Pancreas (tissue), 10 donors: ENCODE data around the gene CKS1B. TPM values are rescaled to one million over a fixed set of nuclear protein-coding genes. Genes with fewer than 3 reads are reported as not detected.

ENCODE experiments used
- ATAC-seq, 4 donors: fragments of 200-7000 bp; cut with Tn5 transposase; one replicate each; pipeline versions ENCODE4 v1.8.0 to v1.9.1; 2020; ENCODE audit warnings: mild to moderate bottlenecking in 4 of 4, moderate library complexity in 4 of 4
- DNase-seq, 6 donors: peaks; one replicate each; pipeline ENCODE4 v3.0.0-alpha.2; 2020
- FAIRE-seq: peaks from 2 replicates; lab custom pipeline; 2012; peaks lifted over from hg19 to GRCh38; lab: Jason Lieb, UNC
- H3K27ac ChIP-seq, 4 donors: fragments of 200-600 bp; sonication (generic); 1 replicate in 3 of 4; 2 replicates in 1 of 4; pipeline versions ENCODE4 v1.5.0 to v1.8.0; 2020
- H3K27me3 ChIP-seq, 4 donors: fragments of 200-600 bp; one replicate each; pipeline ENCODE4 v1.8.0; 2021
- H3K36me3 ChIP-seq, 3 donors: fragments of 200-600 bp; sonication (generic) in 1 of 3; one replicate each; pipeline versions ENCODE4 v1.5.0 to v1.8.0; 2020 to 2021
- H3K4me1 ChIP-seq, 3 donors: fragments of 200-600 bp; one replicate each; pipeline ENCODE4 v1.8.0; 2021
- H3K4me3 ChIP-seq, 4 donors: fragments of 200-600 bp; sonication (generic) in 2 of 4; one replicate each; pipeline versions ENCODE4 v1.5.0 to v1.8.0; 2020 to 2021
- H3K9me3 ChIP-seq, 4 donors: fragments of 200-600 bp; one replicate each; pipeline ENCODE4 v1.8.0; 2021
- CTCF ChIP-seq, 4 donors: fragments of 200-600 bp; sonication (generic) in 3 of 4; IDR thresholded peaks; one replicate each; pipeline versions ENCODE4 v1.5.0 to v1.8.0; 2021; ENCODE audit warnings: antibody characterized with exemption in 4 of 4
- WGBS, 2 donors: extraction: QIAGEN DNeasy Blood & Tissue Kit; methylation state at CpG; one replicate each; pipeline ENCODE4 v1.1.7; 2013; 5-methylcytosine and 5-hydroxymethylcytosine counted together
- intact Hi-C, 3 donors: fragments of 100-400 bp; cut with DNase I; formaldehyde crosslinking; loops; one replicate each; pipeline versions ENCODE4 v1.11.1 to v1.14.2; 2022
- polyA plus RNA-seq, 2 donors: library from polyadenylated mRNA; stranded (reverse); fragments of 200-250 nt; gene quantifications; one replicate each; pipeline ENCODE4 v1.2.3, GENCODE V29; 2013
- total RNA-seq, 6 donors: library from RNA; stranded (reverse); fragmentation: NEBNext Ultra II Directional in 4 of 6; extraction: Animal tissue kit (Norgen Biotek cat#: 25700) in 4 of 6; gene quantifications; one replicate each; pipeline versions ENCODE4 v1.2.1 to v1.2.4, GENCODE V29; 2021 to 2023
- donor health status: healthy with polysubstance abuse.
- donor health status: DM: no; HTN: no; CAD: no; lungs with moderate emphysema.
- donor health status: DM: no; HTN: no; CAD: no.
- donor health status: control.
- donor health status: control.
- donor health status: Bipolar disorder and iron deficiency.
- donor health status: DM: yes; HTN: yes; CAD: no.
- donor health status: DM: no; HTN: no; CAD: no.
- donor health status: DM: no; HTN: no; CAD: no.
- donor health status: DM: yes; HTN: yes; CAD: no.

The CKS1B gene
- total and polyA plus RNA-seq, 8 donors = 6.7 to 19.5 (median 10.2) TPM

- no peaks in the 10 kb centered on the region for H3K9me3 ChIP-seq
- peaks cover 0 to 24% (median 9%) of the 10 kb centered on the region in 3 donors for H3K36me3 ChIP-seq
- no peak overlapping the region for H3K4me3 ChIP-seq
- intact Hi-C loops = loop anchor here in 2 of 3 donors (10.0 kb wide), 1 partner anchor 49 kb away; the partner anchor contains the start of gene PYGO2 (in 2 of the 2)
- H3K27ac ChIP-seq = no peak overlapping the region
- no peak for TF ChIP-seq CTCF (IDR thresholded peaks at IDR 0.05)
- 45 to 47% methylated on average over 8 of the region's 8 CpGs for WGBS, 2 donors
- FAIRE-seq = no peak
- DNase-seq = no peak
- H3K4me1 ChIP-seq = peaks cover 10 to 23% (median 21%) of the 10 kb centered on the region in 3 donors
- no peaks in the 10 kb centered on the region for H3K27me3 ChIP-seq
- ATAC-seq = no peak
Measured at GRCh38 chr1:155013632-155014031, 39.2 kb downstream of the CKS1B start.

GRCh38 chr1:155014709-155015508, 40.4 kb downstream of the CKS1B start:
- ATAC-seq = no peak
- Histone ChIP-seq H3K27me3 (no peaks in the 10 kb centered on the region), H3K9me3 (no peaks in the 10 kb centered on the region), H3K4me3 (no peak overlapping the region), H3K36me3 (peaks cover 0 to 24% (median 9%) of the 10 kb centered on the region in 3 donors), H3K4me1 (peaks cover 10 to 20% (median 18%) of the 10 kb centered on the region in 3 donors), H3K27ac (no peak overlapping the region)
- intact Hi-C loops = loop anchor here in 2 of 3 donors (10.0 kb wide), 1 partner anchor 50 kb away; the partner anchor contains the start of gene PYGO2 (in 2 of the 2)
- 90% methylated on average over 29 to 31 of the region's 31 CpGs for WGBS, 2 donors
- TF ChIP-seq CTCF (IDR thresholded peaks at IDR 0.05) = no peak
- no peak for FAIRE-seq
- peak in 1 of 6 donors; percentile 66 for DNase-seq

GRCh38 chr1:155015527-155016230, 41.2 kb downstream of the CKS1B start:
- Histone ChIP-seq H3K9me3 (no peaks in the 10 kb centered on the region), H3K27me3 (no peaks in the 10 kb centered on the region), H3K4me3 (no peak overlapping the region), H3K27ac (no peak overlapping the region), H3K36me3 (peaks cover 0 to 24% (median 9%) of the 10 kb centered on the region in 3 donors), H3K4me1 (peaks cover 10 to 20% (median 18%) of the 10 kb centered on the region in 3 donors)
- DNase-seq = peak in 1 of 6 donors; percentile 70
- no peak for TF ChIP-seq CTCF (IDR thresholded peaks at IDR 0.05)
- WGBS, 2 donors = 83 to 87% methylated on average over 16 of the region's 16 CpGs
- intact Hi-C loops = loop anchor here in 2 of 3 donors (10.0 kb wide), 1 partner anchor 51 kb away; the partner anchor contains the start of gene PYGO2 (in 2 of the 2)
- FAIRE-seq = no peak
- ATAC-seq = no peak

- Histone ChIP-seq H3K4me3 (no peak overlapping the region), H3K27ac (peak overlapping the region in 2 of 4 donors; percentile 39 to 72), H3K27me3 (no peaks in the 10 kb centered on the region), H3K4me1 (peaks cover 9 to 15% (median 14%) of the 10 kb centered on the region in 3 donors), H3K36me3 (peaks cover 0 to 24% (median 9%) of the 10 kb centered on the region in 3 donors), H3K9me3 (no peaks in the 10 kb centered on the region)
- FAIRE-seq (no peak), DNase-seq (peak in 1 of 6 donors; percentile 69), ATAC-seq (no peak)
- intact Hi-C loops = loop anchor here in 2 of 3 donors (10.0 kb wide), 1 partner anchor 52 kb away; the partner anchor contains the start of gene PYGO2 (in 2 of the 2)
- WGBS, 2 donors = 81 to 88% methylated on average over 25 to 26 of the region's 26 CpGs
- no peak for TF ChIP-seq CTCF (IDR thresholded peaks at IDR 0.05)
Measured at GRCh38 chr1:155016231-155016831, 41.9 kb downstream of the CKS1B start.
